Cerebellar nuclear complex (tissue), 1 donor: ENCODE data around the gene PTH2R.
"Not testable (repeated sequence)": the region's sequence is repeated elsewhere in the genome, so short reads cannot be mapped to it uniquely, and the experiment has no call there.

Experiments
- DNase-seq, 2 experiments: peaks; one replicate each; lab custom pipeline; 2025; lab: John Stamatoyannopoulos, UW

The PTH2R gene

GRCh38 chr2:208485390-208485789 is 78.8 kb downstream of the PTH2R start:
- no peak for DNase-seq

- no peak for DNase-seq
Measured at GRCh38 chr2:208488686-208489564, 82.3 kb downstream of the PTH2R start.

- no peak for DNase-seq
Measured at GRCh38 chr2:208489687-208490086, 83.1 kb downstream of the PTH2R start.

GRCh38 chr2:208490492-208490891 is 83.9 kb downstream of the PTH2R start:
- no peak for DNase-seq

GRCh38 chr2:208491641-208492040 is 85.0 kb downstream of the PTH2R start:
- no peak for DNase-seq

- no peak for DNase-seq
Measured at GRCh38 chr2:208492069-208492468, 85.5 kb downstream of the PTH2R start.

- no peak for DNase-seq
Measured at GRCh38 chr2:208493186-208493585, 86.6 kb downstream of the PTH2R start.

- no peak for DNase-seq
Measured at GRCh38 chr2:208496129-208496528, 89.5 kb downstream of the PTH2R start.

- DNase-seq, result no peak
Measured at GRCh38 chr2:208501206-208501605, 94.6 kb downstream of the PTH2R start.

GRCh38 chr2:208502288-208502687 is 95.7 kb downstream of the PTH2R start:
- no peak for DNase-seq

GRCh38 chr2:208505365-208505764 is 98.8 kb downstream of the PTH2R start:
- DNase-seq, result not testable (repeated sequence)

- no peak for DNase-seq
Measured at GRCh38 chr2:208509586-208509985, 103.0 kb downstream of the PTH2R start.

- no peak for DNase-seq
Measured at GRCh38 chr2:208511016-208511415, 104.4 kb downstream of the PTH2R start.

GRCh38 chr2:208511573-208511972 is 105.0 kb downstream of the PTH2R start:
- no peak for DNase-seq

GRCh38 chr2:208515099-208515498 is 108.5 kb downstream of the PTH2R start:
- DNase-seq, result no peak

GRCh38 chr2:208523069-208523468 is 116.5 kb downstream of the PTH2R start:
- DNase-seq, result not testable (repeated sequence)

- DNase-seq, result not testable (repeated sequence)
Measured at GRCh38 chr2:208525165-208525564, 118.6 kb downstream of the PTH2R start.

GRCh38 chr2:208529796-208530195 is 123.2 kb downstream of the PTH2R start:
- no peak for DNase-seq

GRCh38 chr2:208531361-208531760 is 124.8 kb downstream of the PTH2R start:
- DNase-seq, result no peak

- not testable (repeated sequence) for DNase-seq
Measured at GRCh38 chr2:208535578-208535977, 129.0 kb downstream of the PTH2R start.

- DNase-seq, result no peak
Measured at GRCh38 chr2:208541461-208541988, 134.9 kb downstream of the PTH2R start.

- DNase-seq, result no peak
Measured at GRCh38 chr2:208541989-208542464, 135.4 kb downstream of the PTH2R start.

GRCh38 chr2:208542465-208543041 is 136.0 kb downstream of the PTH2R start:
- no peak for DNase-seq
